ENCODE measurements around the gene CHST12.
"Not testable (repeated sequence)": the region's sequence is repeated elsewhere in the genome, so short reads cannot be mapped to it uniquely, and the experiment has no call there.

The CHST12 gene

DNA sequence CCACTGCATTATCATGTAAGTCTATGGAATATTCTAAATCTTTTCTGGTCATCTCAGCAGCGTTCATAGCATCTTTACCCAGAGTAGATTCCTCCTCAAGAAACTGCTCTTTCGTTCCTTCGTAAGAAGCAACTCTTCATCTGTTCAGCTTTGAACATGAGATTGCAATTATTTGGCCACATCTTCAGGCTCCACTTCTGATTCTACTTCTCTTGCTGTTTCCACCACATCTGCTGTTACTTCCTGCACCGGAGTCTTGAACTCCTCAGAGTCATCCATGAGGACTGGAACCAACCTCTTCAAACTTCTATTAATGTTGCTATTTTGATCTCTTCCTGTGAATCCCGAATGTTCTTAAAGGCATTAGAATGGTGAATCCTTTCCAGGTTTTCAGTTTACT, 12.7 kb downstream of the CHST12 start:
- DNase-seq (ENCODE audit: low read depth), result no peak
- H3K4me3 ChIP-seq (ENCODE audit: low read length), result no peak overlapping the region
- TF ChIP-seq, protein P1, sequence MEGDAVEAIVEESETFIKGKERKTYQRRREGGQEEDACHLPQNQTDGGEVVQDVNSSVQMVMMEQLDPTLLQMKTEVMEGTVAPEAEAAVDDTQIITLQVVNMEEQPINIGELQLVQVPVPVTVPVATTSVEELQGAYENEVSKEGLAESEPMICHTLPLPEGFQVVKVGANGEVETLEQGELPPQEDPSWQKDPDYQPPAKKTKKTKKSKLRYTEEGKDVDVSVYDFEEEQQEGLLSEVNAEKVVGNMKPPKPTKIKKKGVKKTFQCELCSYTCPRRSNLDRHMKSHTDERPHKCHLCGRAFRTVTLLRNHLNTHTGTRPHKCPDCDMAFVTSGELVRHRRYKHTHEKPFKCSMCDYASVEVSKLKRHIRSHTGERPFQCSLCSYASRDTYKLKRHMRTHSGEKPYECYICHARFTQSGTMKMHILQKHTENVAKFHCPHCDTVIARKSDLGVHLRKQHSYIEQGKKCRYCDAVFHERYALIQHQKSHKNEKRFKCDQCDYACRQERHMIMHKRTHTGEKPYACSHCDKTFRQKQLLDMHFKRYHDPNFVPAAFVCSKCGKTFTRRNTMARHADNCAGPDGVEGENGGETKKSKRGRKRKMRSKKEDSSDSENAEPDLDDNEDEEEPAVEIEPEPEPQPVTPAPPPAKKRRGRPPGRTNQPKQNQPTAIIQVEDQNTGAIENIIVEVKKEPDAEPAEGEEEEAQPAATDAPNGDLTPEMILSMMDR (conservative IDR thresholded peaks at IDR 0.05; ENCODE audit: low read length), result no peak

DNA sequence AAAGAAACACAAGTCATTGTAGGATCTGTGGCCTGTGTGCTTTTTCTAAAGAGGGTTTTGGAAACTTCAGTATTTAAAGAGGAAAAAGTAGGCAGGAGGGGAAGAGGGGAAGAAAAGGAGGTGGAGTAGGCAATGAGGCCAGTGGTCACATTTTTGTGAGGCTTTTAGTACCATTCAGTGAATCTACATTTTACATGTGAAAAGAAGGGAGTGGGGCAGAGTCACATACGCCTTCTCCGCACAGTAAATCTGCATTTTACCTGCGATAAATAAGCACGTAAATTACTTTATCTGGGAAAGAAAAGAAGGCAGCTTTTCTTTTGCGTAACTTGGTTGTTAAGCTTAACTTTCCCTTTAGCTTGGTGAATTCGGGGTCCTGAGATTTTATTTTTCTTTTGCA, 13.2 kb downstream of the CHST12 start:
- H3K4me3 ChIP-seq (ENCODE audit: low read length), result no peak overlapping the region
- no peak for DNase-seq (ENCODE audit: low read depth)
- TF ChIP-seq, protein P1 (conservative IDR thresholded peaks at IDR 0.05; ENCODE audit: low read length), result no peak

DNA sequence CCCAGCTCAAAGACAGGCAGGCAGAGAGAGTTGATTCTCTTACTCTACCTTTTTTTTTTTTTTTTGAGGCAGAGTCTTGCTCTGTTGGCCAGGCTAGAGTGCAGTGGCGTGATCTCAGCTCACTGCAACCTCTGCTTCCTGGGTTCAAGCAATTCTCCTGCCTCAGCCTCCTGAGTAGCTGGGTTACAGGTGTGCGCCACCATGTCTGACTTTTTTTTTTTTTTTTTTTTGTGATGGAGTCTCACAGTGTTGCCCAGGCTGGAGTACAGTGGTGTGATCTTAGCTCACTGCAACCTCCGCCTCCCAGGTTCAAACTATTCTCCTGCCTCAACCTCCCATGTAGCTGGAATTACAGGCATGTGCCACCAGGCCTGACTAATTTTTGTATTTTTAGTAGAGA, 13.8 kb downstream of the CHST12 start:
- not testable (repeated sequence) for DNase-seq (ENCODE audit: low read depth); H3K4me3 ChIP-seq (ENCODE audit: low read length)

DNA sequence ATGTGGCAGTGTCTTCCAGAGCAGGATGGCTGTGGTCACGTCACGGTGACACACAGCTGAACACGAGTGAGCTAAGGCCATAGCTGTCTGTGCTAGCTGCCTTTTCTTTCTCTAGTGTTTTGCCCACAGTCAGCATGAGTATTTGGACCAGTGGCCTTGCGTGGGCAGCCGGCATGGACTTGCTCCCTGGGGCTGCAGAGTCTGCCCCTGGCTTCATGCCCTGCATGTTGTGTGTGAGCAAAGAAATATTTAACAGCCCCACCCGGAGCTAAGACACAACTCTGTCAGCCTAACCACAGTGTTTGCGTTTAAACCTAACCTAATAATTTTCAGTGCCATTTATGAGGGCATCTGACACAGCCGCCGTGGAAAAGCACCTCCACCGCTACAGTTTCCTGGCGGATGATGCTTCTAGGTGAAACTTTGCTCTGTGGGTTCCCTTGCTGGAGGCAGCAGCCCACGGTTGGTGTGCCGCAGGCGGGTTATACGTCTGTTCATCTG, 14.6 kb downstream of the CHST12 start:
- DNase-seq (ENCODE audit: low read depth), result peak; percentile 81
- no peak overlapping the region for H3K4me3 ChIP-seq (ENCODE audit: low read length)
- TF ChIP-seq, protein P1 (conservative IDR thresholded peaks at IDR 0.05; ENCODE audit: low read length), result no peak

DNA sequence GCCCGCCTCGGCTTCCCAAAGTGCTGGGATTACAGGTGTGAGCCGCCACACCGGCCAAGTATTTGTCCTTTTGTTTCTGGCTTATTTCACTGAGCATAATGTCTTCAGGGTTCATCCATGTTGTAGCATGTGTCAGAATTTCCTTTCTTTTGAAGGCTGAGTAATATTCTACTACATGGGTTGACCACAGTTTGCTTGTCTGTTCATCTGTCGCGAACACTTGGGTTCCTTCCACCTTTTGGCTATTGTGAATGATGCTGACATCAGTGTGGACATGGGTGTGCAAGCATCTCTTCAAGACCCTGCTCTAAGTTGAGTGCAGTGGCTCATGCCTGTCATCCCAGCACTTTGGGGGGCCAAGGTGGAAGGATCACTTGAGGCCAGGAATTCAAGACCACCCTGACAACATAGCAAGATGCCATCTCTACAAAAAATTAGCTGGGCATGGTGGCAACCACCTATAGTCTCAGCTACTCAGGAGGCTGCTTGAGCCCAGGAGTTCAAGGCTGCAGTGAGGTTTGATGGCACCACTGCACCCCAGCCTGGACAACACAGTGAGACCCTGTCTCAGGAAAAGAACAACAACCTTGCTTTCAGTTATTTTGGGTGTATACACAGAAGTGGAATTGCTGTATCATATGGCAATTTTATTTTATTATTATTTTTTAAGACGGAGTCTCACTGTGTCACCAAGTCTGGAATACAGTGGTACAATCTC, 17.0 kb downstream of the CHST12 start:
- no peak for DNase-seq (ENCODE audit: low read depth)
- H3K4me3 ChIP-seq (ENCODE audit: low read length), result no peak overlapping the region
- TF ChIP-seq, protein P1 (conservative IDR thresholded peaks at IDR 0.05; ENCODE audit: low read length), result no peak

DNA sequence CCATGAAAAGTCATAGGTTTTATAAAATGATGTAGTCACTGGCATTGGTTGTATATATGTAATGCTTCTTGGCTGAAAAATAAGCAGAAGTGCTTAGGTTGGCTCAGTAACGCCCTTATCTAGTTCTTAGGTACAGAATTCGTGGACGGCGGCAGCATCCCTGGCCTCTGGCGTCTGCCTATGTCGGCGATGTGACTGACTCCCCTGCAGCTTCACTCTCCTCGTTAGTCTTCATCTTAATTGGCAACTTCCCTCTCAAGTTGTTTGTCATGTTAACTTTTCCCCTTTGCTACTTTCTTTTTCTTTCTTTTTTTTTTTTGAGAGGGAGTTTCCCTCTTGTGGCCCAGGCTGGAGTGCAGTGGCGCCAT, 18.5 kb downstream of the CHST12 start:
- TF ChIP-seq, protein P1 (conservative IDR thresholded peaks at IDR 0.05; ENCODE audit: low read length), result no peak
- DNase-seq (ENCODE audit: low read depth), result no peak
- H3K4me3 ChIP-seq (ENCODE audit: low read length), result no peak overlapping the region

DNA sequence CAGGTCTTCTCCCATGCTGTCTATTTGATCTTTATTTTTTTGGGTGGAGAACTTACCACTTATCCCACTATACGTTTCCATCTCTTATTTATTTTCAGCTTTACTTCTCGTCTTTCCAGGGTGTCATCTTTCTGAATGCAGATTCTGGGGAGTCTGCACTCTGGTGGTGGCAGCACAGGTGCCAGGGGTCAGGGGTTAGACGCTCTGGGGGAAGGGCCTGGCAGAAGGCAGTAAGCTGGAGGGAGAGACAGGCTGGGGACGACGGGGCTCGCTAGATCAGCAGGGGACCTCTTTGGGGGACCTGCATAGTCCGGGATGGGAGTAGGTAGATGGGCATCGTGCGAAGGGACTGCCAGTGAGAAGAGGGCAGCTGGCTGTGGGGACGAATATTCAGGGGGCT, 22.3 kb downstream of the CHST12 start:
- DNase-seq (ENCODE audit: low read depth), result no peak
- H3K4me3 ChIP-seq (ENCODE audit: low read length), result no peak overlapping the region
- TF ChIP-seq, protein P1 (conservative IDR thresholded peaks at IDR 0.05; ENCODE audit: low read length), result no peak

Data from AG10803 (cell line).